ENCODE results near the gene TGFBR2. TPM values are rescaled to one million over a fixed set of nuclear protein-coding genes. Genes with fewer than 3 reads are reported as not detected.

Gene TGFBR2
- total RNA-seq, 1 experiment from 2014 or later = 22.5 TPM

GRCh38 chr3:30638685-30639412 is 32.4 kb downstream of the TGFBR2 start:
- RAD21 ChIA-PET (ENCODE audit: low non-redundant PET in 1 of 2, low total read pairs in 2 of 2, uncharacterized antibody in 2 of 2, unreplicated experiment in 2 of 2) = no interaction called here
- H4K20me1 ChIP-seq (ENCODE audit: insufficient read depth) = peaks cover 12% of the 10 kb centered on the region; the same call in 1 of the 2 replicates
- intact Hi-C loops (cut with micrococcal nuclease) = no loop called here
- no peak for ATAC-seq
- DNase-seq (ENCODE audit: low read depth, low spot score) = no peak
- H3K9me2 ChIP-seq (ENCODE audit: insufficient read depth) = no peaks in the 10 kb centered on the region
- no peak overlapping the region for H2AFZ ChIP-seq (ENCODE audit: low read depth, low read length, poor library complexity, severe bottlenecking)
- CTCF ChIA-PET = interaction anchor here (1.4 kb wide), 1 partner anchor 10 kb away, joined by 4 read pairs; no protein-coding TSS in a partner anchor
- H3K36me3 ChIP-seq (ENCODE audit: control insufficient read depth in 1 of 2, insufficient read depth in 2 of 2, low read length in 2 of 2) = peaks cover 0 to 3% of the 10 kb centered on the region in 2 experiments; a peak in 1 of 4 replicates
- no peak overlapping the region for H3K27ac ChIP-seq (ENCODE audit: low read depth, low read length)
- H3K4me3 ChIP-seq (replicated peaks in 1 of 2; ENCODE audit: low read depth in 1 of 2, low read length in 2 of 2) = no peak overlapping the region
- no TSS peak for BruUV-seq (replicated peaks)
- H3K9ac ChIP-seq (ENCODE audit: low read length) = no peak overlapping the region
- H3K79me2 ChIP-seq (ENCODE audit: insufficient read depth, low read length) = peaks cover 100% of the 10 kb centered on the region
- no peaks in the 10 kb centered on the region for H3K9me3 ChIP-seq (ENCODE audit: control insufficient read depth in 1 of 2, insufficient read depth in 1 of 2, low read depth in 1 of 2, low read length in 2 of 2)
- no peak overlapping the region for H3K4me2 ChIP-seq (ENCODE audit: low read length)
- H3K27me3 ChIP-seq (ENCODE audit: insufficient read depth, low read length) = no peaks in the 10 kb centered on the region
- POLR2A ChIA-PET = no interaction called here
- peaks cover 4 to 12% of the 10 kb centered on the region in 2 experiments; a peak in 3 of 4 replicates for H3K4me1 ChIP-seq (ENCODE audit: control insufficient read depth in 1 of 2, insufficient read depth in 2 of 2, low read length in 2 of 2)
- TF ChIP-seq EZH2phosphoT487 (IDR thresholded peaks at IDR 0.05; ENCODE audit: borderline replicate concordance) (no peak), TCF7L2 (IDR thresholded peaks at IDR 0.05; ENCODE audit: borderline replicate concordance, extremely low read depth, insufficient read depth, insufficient read length) (no peak), SP1 (IDR thresholded peaks at IDR 0.05; ENCODE audit: low read depth) (no peak)
- TF ChIP-seq, protein P1, sequence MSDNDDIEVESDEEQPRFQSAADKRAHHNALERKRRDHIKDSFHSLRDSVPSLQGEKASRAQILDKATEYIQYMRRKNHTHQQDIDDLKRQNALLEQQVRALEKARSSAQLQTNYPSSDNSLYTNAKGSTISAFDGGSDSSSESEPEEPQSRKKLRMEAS (IDR thresholded peaks at IDR 0.05) = no peak

DNA sequence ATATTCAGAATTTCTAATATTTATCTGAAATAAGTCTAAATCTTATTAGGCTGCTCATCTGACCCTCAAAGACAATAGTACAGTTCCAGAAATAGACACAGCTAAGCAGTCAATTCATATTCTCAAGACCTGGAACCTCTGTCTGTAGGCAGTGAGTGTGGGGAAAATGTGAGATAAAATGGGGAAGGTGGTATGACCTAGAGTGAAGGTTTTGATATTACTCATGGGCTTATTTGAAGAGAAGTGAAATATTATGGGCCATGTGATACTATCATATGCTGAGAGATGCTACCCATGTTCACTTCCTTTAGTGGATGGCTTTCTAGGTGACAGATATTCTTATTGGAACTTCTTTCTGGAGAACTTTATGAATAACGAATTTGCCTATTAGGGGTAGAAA is 33.5 kb downstream of the TGFBR2 start:
- peaks cover 100% of the 10 kb centered on the region for H3K79me2 ChIP-seq (ENCODE audit: insufficient read depth, low read length)
- no peak for ATAC-seq
- no peak overlapping the region for H3K4me3 ChIP-seq (replicated peaks in 1 of 2; ENCODE audit: low read depth in 1 of 2, low read length in 2 of 2)
- BruUV-seq (replicated peaks) = no TSS peak
- ChIA-PET CTCF (interaction anchor here (1.4 kb wide), 1 partner anchor 11 kb away, joined by 4 read pairs; no protein-coding TSS in a partner anchor), POLR2A (no interaction called here), RAD21 (ENCODE audit: low non-redundant PET in 1 of 2, low total read pairs in 2 of 2, uncharacterized antibody in 2 of 2, unreplicated experiment in 2 of 2) (no interaction called here)
- intact Hi-C loops (cut with micrococcal nuclease) = no loop called here
- DNase-seq (ENCODE audit: low read depth, low spot score) = no peak
- H3K4me2 ChIP-seq (ENCODE audit: low read length) = no peak overlapping the region
- TF ChIP-seq CEBPB (IDR thresholded peaks at IDR 0.05; ENCODE audit: low read depth) (no peak), ELF1 (IDR thresholded peaks at IDR 0.05; ENCODE audit: borderline replicate concordance, low read depth) (no peak), CTCF (IDR thresholded peaks at IDR 0.05 in 2 of 3, conservative IDR thresholded peaks at IDR 0.05 in 1 of 3; ENCODE audit: borderline replicate concordance in 1 of 3, insufficient read depth in 1 of 3, low read depth in 2 of 3, low read length in 2 of 3) (no peak)
- TF ChIP-seq, protein P2, sequence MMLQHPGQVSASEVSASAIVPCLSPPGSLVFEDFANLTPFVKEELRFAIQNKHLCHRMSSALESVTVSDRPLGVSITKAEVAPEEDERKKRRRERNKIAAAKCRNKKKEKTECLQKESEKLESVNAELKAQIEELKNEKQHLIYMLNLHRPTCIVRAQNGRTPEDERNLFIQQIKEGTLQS (IDR thresholded peaks at IDR 0.05) = no peak
- H3K9me3 ChIP-seq (ENCODE audit: control insufficient read depth in 1 of 2, insufficient read depth in 1 of 2, low read depth in 1 of 2, low read length in 2 of 2) = no peaks in the 10 kb centered on the region
- H2AFZ ChIP-seq (ENCODE audit: low read depth, low read length, poor library complexity, severe bottlenecking) = no peak overlapping the region
- peaks cover 0 to 8% of the 10 kb centered on the region in 2 experiments; a peak in 2 of 4 replicates for H3K36me3 ChIP-seq (ENCODE audit: control insufficient read depth in 1 of 2, insufficient read depth in 2 of 2, low read length in 2 of 2)
- no peak overlapping the region for H3K9ac ChIP-seq (ENCODE audit: low read length)
- H4K20me1 ChIP-seq (ENCODE audit: insufficient read depth) = peaks cover 18% of the 10 kb centered on the region; the same call in 1 of the 2 replicates
- peaks cover 3 to 4% of the 10 kb centered on the region in 2 experiments; a peak in 2 of 4 replicates for H3K4me1 ChIP-seq (ENCODE audit: control insufficient read depth in 1 of 2, insufficient read depth in 2 of 2, low read length in 2 of 2)
- no peak overlapping the region for H3K27ac ChIP-seq (ENCODE audit: low read depth, low read length)
- no peaks in the 10 kb centered on the region for H3K9me2 ChIP-seq (ENCODE audit: insufficient read depth)
- no peaks in the 10 kb centered on the region for H3K27me3 ChIP-seq (ENCODE audit: insufficient read depth, low read length)
